DND-41 (cell line): ENCODE measurements around the gene ARMC9.
A peak's percentile ranks its signal among the peaks of the same experiment; 100 is the strongest.

ENCODE experiments used
- ATAC-seq: fragments of 200-7000 bp; cut with Tn5 transposase; 3 replicates; pipeline ENCODE4 v1.9.1; 2021; ENCODE audit warnings: low read depth; ENCODE audit not compliant: insufficient read depth
- DNase-seq: peaks from one replicate; pipeline ENCODE4 v3.0.0-alpha.2; 2020
- H2AFZ ChIP-seq: 2 replicates; pipeline ENCODE4 v1.6.0; 2012; ENCODE audit warnings: low read depth, low read length
- H3K27ac ChIP-seq: 2 replicates; pipeline ENCODE4 v1.5.1; 2012; ENCODE audit warnings: low read length, inconsistent platforms
- H3K27me3 ChIP-seq: fragments of 200-600 bp; sonication (generic); 2 replicates; pipeline ENCODE4 v1.6.0; 2012; ENCODE audit warnings: low read length, mild to moderate bottlenecking, inconsistent platforms; ENCODE audit not compliant: insufficient read depth, poor library complexity
- H3K36me3 ChIP-seq: 2 replicates; pipeline ENCODE4 v1.5.1; 2012; ENCODE audit warnings: low read length, inconsistent platforms; ENCODE audit not compliant: insufficient read depth
- H3K4me1 ChIP-seq: 2 replicates; pipeline ENCODE4 v1.5.1; 2012; ENCODE audit warnings: mild to moderate bottlenecking, low read length; ENCODE audit not compliant: insufficient read depth
- H3K4me2 ChIP-seq: 2 replicates; pipeline ENCODE4 v1.6.0; 2012; ENCODE audit warnings: mild to moderate bottlenecking, moderate library complexity, low read length, inconsistent platforms; ENCODE audit not compliant: insufficient read depth
- H3K4me3 ChIP-seq, 2 experiments: fragments of 200-600 bp in 1 of 2; shearing (Covaris generic) in 1 of 2; 2 replicates each; pipeline ENCODE4 v1.5.1; 2012 to 2016; ENCODE audit warnings: inconsistent platforms in 2 of 2, low read length in 2 of 2, mild to moderate bottlenecking in 2 of 2, low read depth in 1 of 2, moderate library complexity in 1 of 2
- H3K79me2 ChIP-seq: 2 replicates; pipeline ENCODE4 v1.6.0; 2012; ENCODE audit warnings: low read length, inconsistent platforms; ENCODE audit not compliant: insufficient read depth
- H3K9ac ChIP-seq: 2 replicates; pipeline ENCODE4 v1.6.0; 2012; ENCODE audit warnings: low read depth, mild to moderate bottlenecking, inconsistent platforms, low read length, moderate library complexity
- H3K9me3 ChIP-seq: 2 replicates; pipeline ENCODE4 v1.5.1; 2012; ENCODE audit warnings: low read length, moderate library complexity, mild to moderate bottlenecking, inconsistent platforms; ENCODE audit not compliant: insufficient read depth, severe bottlenecking
- H4K20me1 ChIP-seq: 2 replicates; pipeline ENCODE4 v1.6.0; 2012; ENCODE audit warnings: low read length; ENCODE audit not compliant: insufficient read depth
- EZH2 ChIP-seq: IDR thresholded peaks from 3 replicates; pipeline ENCODE4 v1.6.1; 2012; ENCODE audit warnings: borderline replicate concordance, low read depth, mild to moderate bottlenecking, moderate library complexity, low read length, inconsistent platforms; ENCODE audit not compliant: severe bottlenecking
- TF ChIP-seq, protein P1 (sequence below): IDR thresholded peaks from 2 replicates; pipeline ENCODE4 v1.5.1; 2012; ENCODE audit warnings: borderline replicate concordance, low read length, moderate library complexity, mild to moderate bottlenecking; ENCODE audit not compliant: poor library complexity, severe bottlenecking; ENCODE audit errors: extremely low read depth

ARMC9 gene

GRCh38 chr2:231410293-231411004 lies 212.0 kb downstream of the ARMC9 start:
- H4K20me1 ChIP-seq, result no peaks in the 10 kb centered on the region
- H3K9me3 ChIP-seq, result peaks cover 9% of the 10 kb centered on the region
- no peaks in the 10 kb centered on the region for H3K36me3 ChIP-seq
- no peak overlapping the region for H3K4me3 ChIP-seq
- no peak overlapping the region for H3K9ac ChIP-seq
- H3K4me1 ChIP-seq, result no peaks in the 10 kb centered on the region
- no peaks in the 10 kb centered on the region for H3K79me2 ChIP-seq
- no peak for ATAC-seq
- no peak overlapping the region for H2AFZ ChIP-seq
- H3K4me2 ChIP-seq, result no peak overlapping the region
- TF ChIP-seq, protein P1, sequence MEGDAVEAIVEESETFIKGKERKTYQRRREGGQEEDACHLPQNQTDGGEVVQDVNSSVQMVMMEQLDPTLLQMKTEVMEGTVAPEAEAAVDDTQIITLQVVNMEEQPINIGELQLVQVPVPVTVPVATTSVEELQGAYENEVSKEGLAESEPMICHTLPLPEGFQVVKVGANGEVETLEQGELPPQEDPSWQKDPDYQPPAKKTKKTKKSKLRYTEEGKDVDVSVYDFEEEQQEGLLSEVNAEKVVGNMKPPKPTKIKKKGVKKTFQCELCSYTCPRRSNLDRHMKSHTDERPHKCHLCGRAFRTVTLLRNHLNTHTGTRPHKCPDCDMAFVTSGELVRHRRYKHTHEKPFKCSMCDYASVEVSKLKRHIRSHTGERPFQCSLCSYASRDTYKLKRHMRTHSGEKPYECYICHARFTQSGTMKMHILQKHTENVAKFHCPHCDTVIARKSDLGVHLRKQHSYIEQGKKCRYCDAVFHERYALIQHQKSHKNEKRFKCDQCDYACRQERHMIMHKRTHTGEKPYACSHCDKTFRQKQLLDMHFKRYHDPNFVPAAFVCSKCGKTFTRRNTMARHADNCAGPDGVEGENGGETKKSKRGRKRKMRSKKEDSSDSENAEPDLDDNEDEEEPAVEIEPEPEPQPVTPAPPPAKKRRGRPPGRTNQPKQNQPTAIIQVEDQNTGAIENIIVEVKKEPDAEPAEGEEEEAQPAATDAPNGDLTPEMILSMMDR, result peak; percentile 51
- TF ChIP-seq EZH2, result no peak
- H3K27ac ChIP-seq, result no peak overlapping the region
- DNase-seq, result no peak
- no peaks in the 10 kb centered on the region for H3K27me3 ChIP-seq

GRCh38 chr2:231411237-231411636 lies 212.8 kb downstream of the ARMC9 start:
- H2AFZ ChIP-seq, result no peak overlapping the region
- H4K20me1 ChIP-seq, result no peaks in the 10 kb centered on the region
- DNase-seq (no peak), ATAC-seq (no peak)
- H3K27me3 ChIP-seq, result no peaks in the 10 kb centered on the region
- H3K9me3 ChIP-seq, result peaks cover 9% of the 10 kb centered on the region
- H3K9ac ChIP-seq, result no peak overlapping the region
- no peaks in the 10 kb centered on the region for H3K36me3 ChIP-seq
- H3K4me3 ChIP-seq, result no peak overlapping the region
- no peak overlapping the region for H3K4me2 ChIP-seq
- H3K79me2 ChIP-seq, result no peaks in the 10 kb centered on the region
- H3K27ac ChIP-seq, result no peak overlapping the region
- no peak for TF ChIP-seq EZH2
- TF ChIP-seq, protein P1, result no peak
- H3K4me1 ChIP-seq, result no peaks in the 10 kb centered on the region

- TF ChIP-seq, protein P1, result peak; percentile 19
- TF ChIP-seq EZH2, result no peak
- H3K9ac ChIP-seq, result no peak overlapping the region
- no peak overlapping the region for H3K27ac ChIP-seq
- no peaks in the 10 kb centered on the region for H3K4me1 ChIP-seq
- H3K9me3 ChIP-seq, result peaks cover 9% of the 10 kb centered on the region
- H3K27me3 ChIP-seq, result no peaks in the 10 kb centered on the region
- no peaks in the 10 kb centered on the region for H4K20me1 ChIP-seq
- H2AFZ ChIP-seq, result no peak overlapping the region
- H3K4me2 ChIP-seq, result no peak overlapping the region
- H3K36me3 ChIP-seq, result no peaks in the 10 kb centered on the region
- ATAC-seq (no peak), DNase-seq (no peak)
- H3K4me3 ChIP-seq, result no peak overlapping the region
- no peaks in the 10 kb centered on the region for H3K79me2 ChIP-seq
These were observed 213.6 kb downstream of the ARMC9 start for GRCh38 chr2:231411831-231412617.
